Measurements from ENCODE around the gene LBH. TPM values are rescaled to one million over a fixed set of nuclear protein-coding genes. Genes with fewer than 3 reads are reported as not detected.

The LBH gene
- total RNA-seq, 1 donor from 2014 or later, result 18.7 TPM

GRCh38 chr2:30285758-30286157 is 54.4 kb downstream of the LBH start:
- no peak for TF ChIP-seq CTCF (IDR thresholded peaks at IDR 0.05; ENCODE audit: insufficient read depth, low read length, severe bottlenecking)
- Histone ChIP-seq H3K27me3 (ENCODE audit: control insufficient read depth, insufficient read depth, low read length) (no peaks in the 10 kb centered on the region), H3K36me3 (ENCODE audit: control insufficient read depth, insufficient read depth, low read length) (no peaks in the 10 kb centered on the region), H3K4me3 (ENCODE audit: low read depth, low read length) (no peak overlapping the region)
- no peak for FAIRE-seq
- DNase-seq (ENCODE audit: low read depth), result no peak

GRCh38 chr2:30287190-30287840 is 56.0 kb downstream of the LBH start:
- Histone ChIP-seq H3K4me3 (ENCODE audit: low read depth, low read length) (no peak overlapping the region), H3K27me3 (ENCODE audit: control insufficient read depth, insufficient read depth, low read length) (no peaks in the 10 kb centered on the region), H3K36me3 (ENCODE audit: control insufficient read depth, insufficient read depth, low read length) (no peaks in the 10 kb centered on the region)
- no peak for TF ChIP-seq CTCF (IDR thresholded peaks at IDR 0.05; ENCODE audit: insufficient read depth, low read length, severe bottlenecking)
- FAIRE-seq, result no peak
- DNase-seq (ENCODE audit: low read depth), result no peak

- no peak for FAIRE-seq
- TF ChIP-seq CTCF (IDR thresholded peaks at IDR 0.05; ENCODE audit: insufficient read depth, low read length, severe bottlenecking), result no peak
- DNase-seq (ENCODE audit: low read depth), result no peak
- H3K4me3 ChIP-seq (ENCODE audit: low read depth, low read length), result no peak overlapping the region
- no peaks in the 10 kb centered on the region for H3K27me3 ChIP-seq (ENCODE audit: control insufficient read depth, insufficient read depth, low read length)
- H3K36me3 ChIP-seq (ENCODE audit: control insufficient read depth, insufficient read depth, low read length), result no peaks in the 10 kb centered on the region
Observed at GRCh38 chr2:30287857-30288513, 56.7 kb downstream of the LBH start.

- Histone ChIP-seq H3K4me3 (ENCODE audit: low read depth, low read length) (no peak overlapping the region), H3K27me3 (ENCODE audit: control insufficient read depth, insufficient read depth, low read length) (no peaks in the 10 kb centered on the region), H3K36me3 (ENCODE audit: control insufficient read depth, insufficient read depth, low read length) (no peaks in the 10 kb centered on the region)
- DNase-seq (ENCODE audit: low read depth) (no peak), FAIRE-seq (no peak)
- no peak for TF ChIP-seq CTCF (IDR thresholded peaks at IDR 0.05; ENCODE audit: insufficient read depth, low read length, severe bottlenecking)
Observed at GRCh38 chr2:30288561-30288960, 57.2 kb downstream of the LBH start.

GRCh38 chr2:30293303-30293921 is 62.1 kb downstream of the LBH start:
- no peak for TF ChIP-seq CTCF (IDR thresholded peaks at IDR 0.05; ENCODE audit: insufficient read depth, low read length, severe bottlenecking)
- no peak overlapping the region for H3K4me3 ChIP-seq (ENCODE audit: low read depth, low read length)
- no peaks in the 10 kb centered on the region for H3K27me3 ChIP-seq (ENCODE audit: control insufficient read depth, insufficient read depth, low read length)
- DNase-seq (ENCODE audit: low read depth) (peak; percentile 97), FAIRE-seq (no peak)
- no peaks in the 10 kb centered on the region for H3K36me3 ChIP-seq (ENCODE audit: control insufficient read depth, insufficient read depth, low read length)
